ENCODE data around the gene TBC1D16. TPM values are rescaled to one million over a fixed set of nuclear protein-coding genes. Genes with fewer than 3 reads are reported as not detected.

Gene TBC1D16
- total RNA-seq, 4 donors from 2014 or later, result 5.8 to 8.1 (median 7.0) TPM

DNA sequence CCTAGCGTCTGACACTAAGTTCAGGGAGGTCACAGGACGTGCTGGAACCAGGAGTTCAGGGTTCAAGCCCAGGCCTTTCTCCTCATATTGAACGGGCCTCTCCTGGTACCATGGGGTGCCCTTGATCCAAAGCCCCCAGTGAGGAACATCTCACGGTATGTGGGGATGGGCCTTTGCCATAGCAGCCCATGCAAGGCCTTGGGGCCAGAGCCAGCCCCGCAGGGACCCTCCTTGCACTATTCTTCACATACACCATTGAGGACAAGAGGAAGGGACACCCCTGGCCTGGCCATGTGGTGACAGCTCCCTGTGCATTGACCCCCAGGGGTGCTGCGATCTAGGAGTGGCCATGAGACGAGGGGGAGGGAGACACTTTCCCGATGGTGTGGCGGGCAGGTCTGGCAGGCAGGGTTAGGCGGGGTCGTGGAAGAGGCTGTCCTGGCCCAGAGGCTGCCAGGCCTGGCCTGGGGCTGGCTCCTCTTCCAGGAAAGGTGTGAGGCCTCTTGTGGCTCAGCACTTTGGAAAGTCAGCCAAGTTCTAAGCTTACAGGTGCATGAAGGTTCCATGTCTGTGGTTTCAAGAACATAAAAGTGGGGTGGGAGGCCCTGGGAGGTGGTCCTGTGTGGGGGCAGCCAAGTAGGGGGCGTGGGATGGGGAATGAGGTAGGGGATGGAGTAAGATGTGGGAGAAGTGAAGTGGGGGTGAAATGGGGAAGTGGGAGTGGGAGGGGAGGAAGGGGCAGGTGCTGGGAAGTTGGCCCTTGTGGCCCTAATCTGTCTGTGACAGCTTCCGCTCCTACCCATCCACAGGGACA, 107.8 kb downstream of the TBC1D16 start:
- peaks cover 7 to 22% of the 10 kb centered on the region in 2 donors for H3K4me1 ChIP-seq
- no peaks in the 10 kb centered on the region for H3K9me3 ChIP-seq
- no peak for TF ChIP-seq POLR2A (IDR thresholded peaks at IDR 0.05)
- TF ChIP-seq, protein P1, sequence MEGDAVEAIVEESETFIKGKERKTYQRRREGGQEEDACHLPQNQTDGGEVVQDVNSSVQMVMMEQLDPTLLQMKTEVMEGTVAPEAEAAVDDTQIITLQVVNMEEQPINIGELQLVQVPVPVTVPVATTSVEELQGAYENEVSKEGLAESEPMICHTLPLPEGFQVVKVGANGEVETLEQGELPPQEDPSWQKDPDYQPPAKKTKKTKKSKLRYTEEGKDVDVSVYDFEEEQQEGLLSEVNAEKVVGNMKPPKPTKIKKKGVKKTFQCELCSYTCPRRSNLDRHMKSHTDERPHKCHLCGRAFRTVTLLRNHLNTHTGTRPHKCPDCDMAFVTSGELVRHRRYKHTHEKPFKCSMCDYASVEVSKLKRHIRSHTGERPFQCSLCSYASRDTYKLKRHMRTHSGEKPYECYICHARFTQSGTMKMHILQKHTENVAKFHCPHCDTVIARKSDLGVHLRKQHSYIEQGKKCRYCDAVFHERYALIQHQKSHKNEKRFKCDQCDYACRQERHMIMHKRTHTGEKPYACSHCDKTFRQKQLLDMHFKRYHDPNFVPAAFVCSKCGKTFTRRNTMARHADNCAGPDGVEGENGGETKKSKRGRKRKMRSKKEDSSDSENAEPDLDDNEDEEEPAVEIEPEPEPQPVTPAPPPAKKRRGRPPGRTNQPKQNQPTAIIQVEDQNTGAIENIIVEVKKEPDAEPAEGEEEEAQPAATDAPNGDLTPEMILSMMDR (IDR thresholded peaks at IDR 0.05 in 4 of 5, conservative IDR thresholded peaks at IDR 0.05 in 1 of 5), result no peak
- ATAC-seq (no peak), DNase-seq (no peak)
- intact Hi-C loops (cut with DNase I; ENCODE audit: low total_unique reads), result no loop called here
- H3K27ac ChIP-seq, result no peak overlapping the region
- in situ Hi-C loops (cut with MboI; ENCODE audit: low sequenced_read_pairs in 4 of 4), result no loop called here
- no peaks in the 10 kb centered on the region for H3K36me3 ChIP-seq
- peaks cover 47 to 55% (median 52%) of the 10 kb centered on the region in 3 donors for H3K27me3 ChIP-seq
- no peak overlapping the region for H3K4me3 ChIP-seq

DNA sequence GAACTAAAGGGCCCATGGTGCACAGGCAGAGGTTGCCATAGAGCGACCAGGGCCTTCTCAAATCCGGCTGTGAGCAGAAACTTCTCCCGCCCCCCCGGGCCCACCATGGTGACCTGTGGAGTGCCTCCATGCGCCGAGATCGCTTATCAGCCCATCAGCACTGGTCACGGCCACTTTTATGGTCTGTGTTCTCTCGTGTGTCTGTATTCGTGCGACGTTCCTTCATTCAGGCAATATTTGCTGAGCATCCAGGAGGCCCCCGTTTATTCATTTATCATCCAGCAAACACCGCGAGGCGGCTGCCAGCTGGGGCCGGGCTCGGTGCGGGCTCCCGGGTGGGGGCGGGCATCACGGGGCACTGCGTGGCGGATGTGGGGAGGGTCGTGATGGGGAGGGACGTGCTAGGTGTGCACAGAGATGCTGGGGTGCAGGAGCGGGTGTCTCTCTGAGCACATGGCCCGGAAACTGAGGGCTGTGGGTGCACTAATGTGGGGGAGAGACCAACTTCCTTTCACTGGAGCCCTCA, 108.5 kb downstream of the TBC1D16 start:
- DNase-seq (no peak), ATAC-seq (no peak)
- Histone ChIP-seq H3K27ac (no peak overlapping the region), H3K36me3 (no peaks in the 10 kb centered on the region), H3K27me3 (peaks cover 43 to 55% (median 49%) of the 10 kb centered on the region in 3 donors), H3K9me3 (no peaks in the 10 kb centered on the region), H3K4me1 (peaks cover 7 to 22% of the 10 kb centered on the region in 2 donors), H3K4me3 (no peak overlapping the region)
- TF ChIP-seq, protein P1 (IDR thresholded peaks at IDR 0.05 in 4 of 5, conservative IDR thresholded peaks at IDR 0.05 in 1 of 5), result no peak
- TF ChIP-seq POLR2A (IDR thresholded peaks at IDR 0.05), result no peak
- intact Hi-C loops (cut with DNase I; ENCODE audit: low total_unique reads), result no loop called here
- in situ Hi-C loops (cut with MboI; ENCODE audit: low sequenced_read_pairs in 4 of 4), result no loop called here

DNA sequence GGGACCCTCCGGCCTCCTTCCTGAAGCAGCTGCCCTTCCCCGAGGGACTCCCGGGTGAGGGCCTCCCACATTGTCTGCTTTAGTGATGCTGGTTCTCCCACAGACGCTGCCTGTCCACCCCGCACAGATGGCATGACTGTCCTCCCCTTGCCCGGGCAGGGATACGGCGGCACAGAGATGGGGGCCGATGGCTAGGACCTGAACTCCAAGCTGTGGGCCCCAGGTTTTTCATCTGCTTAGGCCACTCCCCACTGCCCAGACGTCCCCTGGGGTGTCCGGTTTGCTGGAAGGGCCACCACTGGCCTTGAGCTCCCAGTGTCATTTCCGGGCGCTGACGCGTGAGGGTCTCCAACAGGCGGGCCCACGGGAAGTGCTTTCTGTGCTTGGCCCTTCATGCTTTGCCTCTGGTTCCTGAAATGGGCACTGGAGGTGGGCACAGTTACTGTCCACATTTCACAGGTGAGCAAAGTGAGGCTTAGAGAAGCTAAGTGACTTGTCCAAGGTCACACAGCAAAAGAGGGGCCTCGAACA, 109.0 kb downstream of the TBC1D16 start:
- no peak overlapping the region for H3K27ac ChIP-seq
- no peak overlapping the region for H3K4me3 ChIP-seq
- H3K27me3 ChIP-seq, result peaks cover 43 to 55% (median 49%) of the 10 kb centered on the region in 3 donors
- no peak for ATAC-seq
- TF ChIP-seq, protein P1 (IDR thresholded peaks at IDR 0.05 in 4 of 5, conservative IDR thresholded peaks at IDR 0.05 in 1 of 5), result no peak
- TF ChIP-seq POLR2A (IDR thresholded peaks at IDR 0.05), result no peak
- in situ Hi-C loops (cut with MboI; ENCODE audit: low sequenced_read_pairs in 4 of 4) (no loop called here), intact Hi-C loops (cut with DNase I; ENCODE audit: low total_unique reads) (no loop called here)
- no peaks in the 10 kb centered on the region for H3K36me3 ChIP-seq
- no peak for DNase-seq
- H3K9me3 ChIP-seq, result no peaks in the 10 kb centered on the region
- peaks cover 7 to 22% of the 10 kb centered on the region in 2 donors for H3K4me1 ChIP-seq

DNA sequence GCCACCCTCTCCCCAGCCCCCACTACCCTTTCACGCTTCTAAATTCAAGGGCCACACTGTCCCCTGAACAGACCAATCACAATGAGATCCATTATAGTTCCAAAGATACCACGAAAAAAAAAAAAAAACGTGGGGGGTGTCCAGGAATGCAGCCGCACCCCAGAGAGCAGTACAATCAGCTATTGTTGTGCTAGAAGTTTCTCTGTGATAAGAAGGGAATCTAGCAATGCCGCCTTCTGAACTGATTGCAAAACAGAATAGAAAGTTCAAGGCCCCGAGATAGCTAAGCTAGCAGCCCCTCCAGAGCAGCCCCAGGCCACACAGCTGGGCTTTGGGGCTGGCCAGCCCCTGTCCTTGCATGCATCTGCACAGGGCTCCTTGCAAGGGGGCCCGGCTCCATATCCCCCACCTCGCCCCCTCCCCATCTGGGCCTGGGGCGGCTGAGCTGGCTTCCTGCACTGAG, 109.5 kb downstream of the TBC1D16 start:
- H3K9me3 ChIP-seq, result no peaks in the 10 kb centered on the region
- DNase-seq (no peak), ATAC-seq (no peak)
- in situ Hi-C loops (cut with MboI; ENCODE audit: low sequenced_read_pairs in 4 of 4), result no loop called here
- no peaks in the 10 kb centered on the region for H3K36me3 ChIP-seq
- peaks cover 43 to 55% (median 49%) of the 10 kb centered on the region in 3 donors for H3K27me3 ChIP-seq
- peaks cover 7 to 22% of the 10 kb centered on the region in 2 donors for H3K4me1 ChIP-seq
- TF ChIP-seq POLR2A (IDR thresholded peaks at IDR 0.05), result no peak
- TF ChIP-seq, protein P1 (IDR thresholded peaks at IDR 0.05 in 4 of 5, conservative IDR thresholded peaks at IDR 0.05 in 1 of 5), result no peak
- intact Hi-C loops (cut with DNase I; ENCODE audit: low total_unique reads), result no loop called here
- H3K4me3 ChIP-seq, result no peak overlapping the region
- H3K27ac ChIP-seq, result no peak overlapping the region

Measured in gastrocnemius medialis (tissue), 4 donors.